Limb (tissue), 2 donors: ENCODE measurements around the gene MIP.
"Not testable (repeated sequence)": the region's sequence is repeated elsewhere in the genome, so short reads cannot be mapped to it uniquely, and the experiment has no call there.

ENCODE experiments used
- DNase-seq, 2 donors: peaks; one replicate each; pipeline ENCODE4 v3.0.0-alpha.2; 2016; ENCODE audit errors: extremely low spot score in 2 of 2

The MIP gene

DNA sequence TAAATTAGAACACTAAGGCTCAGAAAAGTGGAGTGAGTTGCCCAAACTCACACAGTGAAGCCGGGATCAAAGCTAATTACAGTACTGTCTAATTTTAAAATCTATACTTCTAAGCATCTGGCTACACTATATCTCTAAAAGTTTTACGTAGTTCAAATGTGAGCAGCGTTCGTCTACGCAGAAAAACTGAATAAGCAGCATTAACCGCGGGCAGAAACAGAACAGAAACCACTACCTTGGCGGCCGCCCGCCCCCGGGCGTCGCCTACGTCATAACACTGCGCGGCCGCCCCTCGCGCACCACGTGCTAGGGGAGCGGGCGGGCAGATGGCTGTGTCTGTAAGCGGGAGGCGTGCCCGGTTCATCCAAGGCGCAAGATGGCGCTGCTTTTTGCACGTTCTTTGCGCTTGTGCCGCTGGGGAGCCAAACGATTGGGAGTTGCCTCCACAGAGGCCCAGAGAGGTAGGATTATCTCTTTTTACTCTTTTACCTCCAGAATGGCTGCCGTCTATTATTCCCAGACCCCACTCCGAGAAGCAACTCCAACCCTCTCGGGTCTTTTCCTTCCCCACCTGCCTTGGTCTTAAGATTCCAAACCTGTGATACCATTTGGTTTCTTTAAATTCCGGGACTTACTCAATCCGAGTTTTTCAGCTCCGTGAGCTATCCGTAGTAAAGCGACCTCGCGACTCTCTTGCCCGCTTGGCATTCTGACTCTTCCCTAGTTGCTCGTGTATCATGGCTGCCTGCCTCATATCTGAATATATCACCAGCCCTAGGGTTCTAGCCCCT lies 14.0 kb upstream of the MIP start, which contains the start of gene SPRYD4:
Gene SPRYD4 (plus strand): TSS at position 363 of the 791 bp plus-strand sequence. CDS start 14 bp downstream, at position 377.
- peak; percentile 95 to 98 for DNase-seq

DNA sequence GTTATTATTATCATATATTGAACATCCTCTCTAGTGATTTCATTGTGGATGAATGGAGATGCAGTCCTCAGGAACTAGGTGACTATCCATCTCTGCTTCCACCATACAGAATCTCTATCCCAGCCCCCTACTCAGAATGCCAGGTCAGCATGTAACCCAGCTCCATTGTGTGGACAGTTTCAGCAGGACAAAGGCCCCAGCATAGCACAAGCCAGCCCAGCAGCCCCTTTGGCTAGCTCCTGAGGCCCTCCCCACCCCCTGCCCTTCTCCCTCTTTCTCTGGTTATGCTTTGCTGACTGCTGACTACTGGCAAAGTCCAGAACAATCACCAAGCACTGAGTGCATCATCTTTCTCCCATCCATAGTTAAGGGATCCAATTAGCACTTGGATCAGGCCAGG lies 8.1 kb upstream of the MIP start:
- DNase-seq = no peak

DNA sequence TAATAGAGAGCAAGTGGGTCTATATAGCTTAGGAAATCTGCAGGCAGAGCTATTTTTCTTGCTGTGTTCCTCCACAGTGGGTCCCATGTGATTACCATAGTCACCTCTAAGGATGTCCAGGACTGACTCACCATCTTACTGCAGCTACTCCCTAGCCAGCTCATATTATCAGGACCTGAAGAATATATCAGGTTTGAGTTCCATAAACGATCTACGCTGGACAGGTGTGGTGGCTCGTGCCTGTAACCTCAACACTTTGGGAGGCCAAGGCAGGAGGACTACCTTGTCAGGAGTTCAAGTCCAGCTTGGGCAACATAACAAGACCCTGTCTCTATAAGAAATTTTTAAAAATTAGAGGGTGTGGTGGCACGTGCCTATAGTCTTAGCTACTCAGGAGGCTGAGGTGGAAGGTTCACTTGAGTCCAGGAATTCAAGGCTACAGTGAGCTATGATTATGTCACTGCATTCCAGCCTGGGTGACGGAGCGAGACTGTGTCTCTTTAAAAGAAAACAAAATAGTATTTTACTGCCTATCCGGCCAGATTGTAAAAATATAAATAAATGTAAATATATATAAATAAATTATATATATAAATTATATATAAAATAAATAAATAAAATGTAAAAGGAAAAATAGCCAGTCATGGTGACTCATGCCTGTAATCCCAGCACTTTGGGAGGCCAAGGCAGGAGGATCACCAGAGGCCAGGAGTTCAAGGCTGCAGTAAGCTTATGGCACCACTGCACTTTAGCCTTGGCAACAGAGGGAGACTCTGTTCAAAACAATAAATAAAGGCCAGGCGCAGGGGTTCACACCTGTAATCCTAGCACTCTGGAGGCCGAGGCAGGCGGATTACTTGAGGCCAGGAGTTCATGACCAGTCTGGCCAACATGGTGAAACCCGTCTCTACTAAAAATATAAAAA lies 7.0 kb upstream of the MIP start:
- DNase-seq = no peak

DNA sequence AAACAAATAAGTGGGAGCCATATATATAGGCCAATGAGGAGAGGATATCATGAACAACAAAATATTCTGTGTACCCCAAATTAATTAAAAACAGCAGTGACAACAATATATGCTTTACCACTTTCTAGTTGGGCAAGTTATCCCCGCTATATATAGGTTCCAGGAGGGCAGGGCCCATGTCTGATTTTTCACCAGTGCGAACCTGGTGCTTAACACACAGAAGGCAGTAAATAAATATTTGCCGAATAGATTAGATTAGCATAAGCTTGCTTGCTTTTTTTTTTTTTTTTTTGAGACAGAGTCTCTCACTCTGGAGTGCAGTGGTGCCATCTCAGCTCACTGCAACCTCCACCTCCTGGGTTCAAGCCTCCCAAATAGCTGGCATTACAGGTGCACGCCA lies 3.4 kb upstream of the MIP start:
- DNase-seq = no peak

DNA sequence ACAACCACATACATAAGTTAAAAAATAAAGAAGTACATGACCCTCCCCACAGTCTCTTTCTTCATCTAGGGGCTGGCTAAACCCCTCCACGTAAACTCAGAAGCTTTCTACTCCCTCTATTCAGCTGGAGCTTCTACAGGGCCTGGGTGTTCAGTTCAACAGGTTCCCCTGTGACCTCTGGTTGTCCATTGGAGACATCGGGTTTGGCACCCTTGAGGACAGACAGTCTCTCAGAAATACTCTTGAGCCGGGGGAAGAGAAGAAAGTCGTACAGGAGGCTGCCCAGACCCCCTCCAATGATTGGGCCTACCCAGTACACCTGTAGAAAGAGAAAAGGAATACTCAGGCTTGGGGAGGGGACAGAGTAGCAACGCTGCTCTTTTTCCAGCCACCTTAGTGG lies 3.3 kb downstream of the MIP start:
- no peak for DNase-seq

DNA sequence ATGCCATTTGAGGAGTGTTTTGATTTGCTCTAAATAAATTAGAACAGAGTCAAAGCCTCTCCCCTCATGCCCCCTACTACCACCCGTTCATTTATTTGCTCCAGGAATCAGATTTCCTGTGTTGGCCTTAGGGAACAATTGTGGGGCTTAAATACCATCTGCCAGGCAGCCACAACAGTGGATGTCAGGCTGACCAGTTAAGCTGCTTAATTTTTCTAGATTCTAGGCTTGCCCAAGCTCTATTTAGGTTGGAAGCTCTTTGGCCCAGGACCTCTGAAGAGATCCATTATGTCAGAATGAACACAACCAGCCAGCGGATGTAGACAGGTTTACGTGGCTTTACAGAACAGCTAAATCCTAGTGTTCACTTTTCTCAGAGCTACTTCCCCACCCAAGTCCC lies 4.2 kb downstream of the MIP start:
- no peak for DNase-seq

DNA sequence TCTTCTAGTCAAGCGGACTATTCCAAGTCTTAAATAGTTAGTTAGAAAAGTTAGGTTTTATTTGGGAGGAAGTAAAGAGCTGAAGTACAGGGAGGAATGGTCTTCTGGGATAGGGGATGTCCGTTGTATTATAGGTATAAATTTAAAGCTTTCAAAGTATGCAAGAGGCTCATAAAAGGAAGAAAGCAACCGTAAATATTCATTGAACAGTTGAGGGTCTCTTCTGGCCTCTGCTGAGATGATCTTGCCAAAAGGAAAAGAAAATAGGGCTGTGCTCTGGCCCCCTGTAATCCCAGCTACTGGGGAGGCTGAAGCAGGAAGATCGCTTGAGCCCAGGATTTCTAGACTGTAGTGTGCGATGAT lies 4.9 kb downstream of the MIP start:
- no peak for DNase-seq

DNA sequence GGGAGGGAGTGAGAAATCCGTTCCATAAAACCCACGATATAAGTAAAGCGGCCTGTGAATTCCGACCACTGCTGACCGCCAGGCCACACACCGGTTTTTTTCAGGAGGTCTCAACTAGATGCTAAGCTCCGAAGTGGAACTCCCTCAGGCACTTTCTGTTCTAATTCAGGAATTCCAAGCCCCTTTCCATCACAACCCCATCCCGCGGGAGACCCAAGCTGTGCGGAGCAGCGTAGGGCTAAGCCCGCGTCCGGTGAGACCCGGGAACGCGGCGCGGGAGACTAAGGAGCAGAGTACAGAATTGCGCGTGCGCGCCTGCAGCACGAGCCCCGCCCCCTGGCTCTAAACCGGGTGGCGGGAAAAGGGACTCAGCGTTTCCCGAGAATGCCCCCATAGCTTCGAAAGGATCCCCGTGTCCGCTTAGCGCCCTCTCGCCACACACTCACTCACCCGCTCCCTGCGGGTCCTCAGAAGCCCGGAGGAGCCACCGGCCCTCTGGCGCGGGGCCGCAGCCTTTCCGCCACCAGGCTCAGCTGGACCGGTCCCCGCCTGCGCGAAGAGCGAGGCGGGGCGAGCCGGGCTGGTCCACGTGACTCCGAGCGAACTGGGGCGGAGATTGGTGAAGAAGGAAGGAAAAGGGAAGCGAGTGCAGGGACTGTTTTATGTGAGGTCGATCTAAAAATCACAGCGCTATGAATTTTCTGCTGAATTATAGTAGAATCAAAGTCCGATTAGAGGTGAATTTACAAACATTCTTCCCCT lies 5.4 kb downstream of the MIP start, which contains the start of gene TIMELESS:
Gene TIMELESS (minus strand): TSS at position 567 of the 762 bp plus-strand sequence. CDS start 15,256 bp downstream, outside the sequence.
- DNase-seq = peak; percentile 93

DNA sequence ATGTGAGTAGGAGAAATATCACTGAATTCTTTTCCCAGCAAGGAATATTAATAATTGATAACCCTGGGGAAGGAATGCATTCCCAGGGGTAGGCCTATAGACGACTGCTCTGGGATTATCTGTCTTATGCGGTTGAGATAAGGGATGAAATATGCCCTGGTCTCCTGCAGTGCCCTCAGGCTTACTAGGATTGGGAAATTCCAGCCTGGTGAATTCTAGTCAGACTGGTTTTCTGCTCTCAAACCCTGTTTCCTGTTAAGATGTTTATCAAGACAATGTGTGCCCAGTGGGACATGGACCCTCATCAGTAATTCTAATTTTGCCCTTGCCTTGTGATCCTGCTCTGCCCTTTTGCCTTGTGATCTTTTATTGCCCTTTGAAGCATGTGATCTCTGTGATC lies 11.2 kb downstream of the MIP start:
- not testable (repeated sequence) for DNase-seq

DNA sequence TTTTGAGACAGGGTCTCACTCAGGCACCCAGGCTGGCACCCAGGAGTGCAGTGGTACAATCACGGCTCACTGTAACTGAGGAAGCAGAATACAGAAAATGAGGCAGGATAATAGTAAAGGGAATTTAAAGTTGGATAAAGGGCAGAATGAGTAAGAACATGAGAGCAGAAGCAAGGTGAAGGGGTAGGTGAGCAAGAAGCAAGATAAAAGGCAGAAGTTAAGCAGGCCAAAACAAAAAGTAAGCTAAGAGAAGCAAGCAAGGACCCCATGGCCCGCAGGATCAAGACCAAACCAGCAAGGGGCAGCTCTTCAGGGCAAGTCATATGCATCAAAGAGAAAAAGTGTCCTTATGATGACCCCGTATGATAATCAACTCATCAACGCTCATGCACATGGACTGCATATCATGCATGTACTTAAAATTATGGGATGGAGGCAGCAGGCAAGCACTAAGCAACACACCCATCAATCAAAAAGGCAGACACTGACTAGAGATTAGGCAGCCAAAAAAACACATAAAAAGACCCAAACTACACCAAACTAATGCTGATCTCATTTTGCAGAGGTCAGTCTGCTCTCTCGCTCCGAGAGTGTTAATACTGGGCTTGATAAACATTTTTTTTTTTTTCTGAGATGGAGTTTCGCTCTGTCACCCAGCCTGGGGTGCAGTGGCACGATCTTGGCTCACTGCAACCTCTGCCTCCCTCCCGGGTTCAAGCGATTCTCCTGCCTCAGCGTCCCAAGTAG lies 16.9 kb downstream of the MIP start:
- no peak for DNase-seq

DNA sequence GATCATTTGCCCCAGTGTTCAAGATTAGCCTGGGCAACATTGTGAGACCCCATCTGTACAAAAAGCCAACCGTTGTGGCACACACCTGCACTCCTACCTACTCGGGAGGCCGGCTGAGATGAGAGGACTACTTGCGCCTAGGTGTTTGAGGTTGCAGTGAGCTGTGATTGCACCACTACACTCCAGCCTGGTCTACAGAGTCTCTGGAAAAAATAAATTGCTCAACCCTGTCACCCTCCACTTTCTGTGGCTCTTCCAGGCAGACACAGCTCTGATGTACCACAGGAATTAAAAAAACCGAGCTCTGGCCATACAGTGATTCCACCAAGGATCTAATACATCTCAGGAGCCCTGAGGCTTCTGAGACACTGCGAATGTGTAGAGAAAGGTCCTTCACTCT lies 19.6 kb downstream of the MIP start:
- DNase-seq = no peak

DNA sequence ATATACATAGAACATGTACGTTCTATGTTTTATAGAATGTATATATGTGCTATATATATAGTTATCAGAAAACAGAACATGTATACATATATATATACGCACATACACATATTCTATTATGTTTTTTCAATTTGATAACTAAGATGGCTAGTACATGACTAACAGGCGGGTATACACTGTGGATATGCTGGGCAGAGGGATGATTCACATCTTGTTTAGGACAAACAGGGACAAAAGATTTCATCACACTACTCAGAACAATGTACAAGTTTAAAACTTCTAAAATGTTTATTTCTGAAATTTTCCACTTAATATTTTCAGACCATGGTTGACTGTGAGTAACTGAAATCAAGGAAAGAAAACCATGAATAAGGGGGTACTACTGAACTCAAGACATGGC lies 22.6 kb downstream of the MIP start:
- no peak for DNase-seq

DNA sequence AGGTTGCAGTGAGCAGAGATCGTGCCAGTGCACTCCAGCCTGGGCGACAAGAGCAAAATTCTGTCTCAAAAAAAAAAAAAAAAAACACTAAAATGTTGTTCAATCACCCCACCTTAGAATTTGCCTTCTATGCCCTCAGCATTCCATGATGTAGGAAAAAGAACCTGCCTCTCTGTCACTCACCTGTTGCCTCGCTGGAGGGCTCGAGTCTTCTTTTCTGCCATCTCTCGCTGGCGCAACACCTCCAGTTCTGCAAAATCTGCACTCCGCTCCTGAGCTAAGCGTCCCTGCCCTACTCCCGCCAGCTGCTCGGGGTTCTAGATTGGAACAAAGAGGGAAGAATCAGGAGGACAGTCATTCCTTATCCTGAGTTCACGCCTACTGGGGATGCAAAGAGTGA lies 23.2 kb downstream of the MIP start:
- no peak for DNase-seq

DNA sequence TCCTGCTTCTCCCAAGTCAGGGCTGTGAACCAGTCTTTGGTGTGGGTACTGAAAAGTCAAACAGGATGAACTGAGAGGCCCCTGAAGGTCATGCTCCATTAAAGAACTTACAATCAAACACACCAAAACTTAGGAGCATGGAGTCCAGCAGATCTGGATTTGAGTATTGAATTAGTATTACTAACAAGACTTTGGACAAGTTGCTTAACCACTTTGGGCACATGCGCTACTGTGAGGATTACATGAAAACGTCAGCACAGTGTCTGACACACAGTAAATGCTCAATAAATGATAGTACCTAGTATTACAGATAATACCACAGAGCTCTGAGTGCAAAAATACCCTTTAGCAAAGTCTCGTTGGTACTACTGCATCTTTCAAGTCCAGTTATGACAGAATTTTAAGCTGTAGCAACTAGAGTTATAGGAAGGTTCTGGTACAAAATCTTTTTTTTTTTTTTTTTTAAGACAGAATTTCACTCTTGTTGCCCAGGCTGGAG lies 28.5 kb downstream of the MIP start:
- no peak for DNase-seq

DNA sequence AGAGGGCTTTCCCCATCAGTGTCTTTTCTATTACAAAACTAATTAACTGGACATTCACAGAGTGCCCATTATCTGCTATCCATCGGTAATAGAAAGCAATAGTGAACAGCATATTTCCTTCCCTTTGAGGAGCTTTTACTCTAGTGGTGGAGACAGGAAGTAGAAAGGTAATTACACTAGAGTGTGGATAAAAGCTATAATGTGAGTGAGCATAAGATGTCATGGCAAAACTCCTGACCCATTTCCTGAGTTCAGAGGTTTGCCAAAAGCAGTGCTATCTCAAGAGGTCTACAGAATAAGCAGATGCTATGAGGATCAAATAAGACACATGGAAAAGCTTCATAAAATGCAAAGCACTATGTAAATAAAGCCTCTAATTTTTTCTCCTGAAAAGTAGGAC lies 29.3 kb downstream of the MIP start:
- no peak for DNase-seq

DNA sequence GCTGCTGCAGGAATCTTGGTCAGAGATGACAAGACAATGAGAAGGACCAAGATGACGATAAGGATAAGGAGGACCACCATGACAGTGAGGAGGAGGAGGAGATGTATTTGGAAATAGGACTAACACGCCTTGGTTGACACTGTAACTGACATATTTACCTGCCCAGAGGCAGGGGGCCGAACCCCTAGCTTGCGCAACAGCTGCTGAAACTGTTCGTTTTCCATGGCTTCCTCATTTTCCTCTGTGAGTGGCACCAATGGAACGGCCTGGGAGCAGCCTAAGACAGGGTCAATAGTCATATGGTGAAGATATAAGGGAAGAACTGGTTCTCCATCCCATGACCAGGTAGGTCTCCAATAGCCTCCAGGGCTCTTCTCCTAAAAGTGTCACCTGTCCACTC lies 34.0 kb downstream of the MIP start:
- no peak for DNase-seq

DNA sequence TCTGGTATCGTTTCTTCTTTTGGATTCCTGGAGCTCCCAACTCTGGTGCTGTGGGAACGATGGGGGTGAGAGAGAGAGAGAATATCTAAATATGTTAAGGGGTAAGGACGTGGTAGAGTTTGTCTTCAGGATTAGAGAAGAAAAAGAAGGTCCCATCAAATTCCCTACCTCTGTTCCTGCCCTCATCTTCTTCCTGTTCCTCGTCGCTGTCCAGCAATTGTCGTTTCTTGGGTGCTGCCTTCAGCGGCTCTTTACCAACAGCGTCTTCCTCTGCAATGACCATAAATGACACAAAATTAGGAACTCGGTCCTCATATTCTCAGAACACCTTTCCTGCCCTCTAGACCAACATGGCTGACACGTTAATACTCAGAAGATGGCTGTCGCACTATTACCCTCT lies 36.7 kb downstream of the MIP start:
- no peak for DNase-seq

DNA sequence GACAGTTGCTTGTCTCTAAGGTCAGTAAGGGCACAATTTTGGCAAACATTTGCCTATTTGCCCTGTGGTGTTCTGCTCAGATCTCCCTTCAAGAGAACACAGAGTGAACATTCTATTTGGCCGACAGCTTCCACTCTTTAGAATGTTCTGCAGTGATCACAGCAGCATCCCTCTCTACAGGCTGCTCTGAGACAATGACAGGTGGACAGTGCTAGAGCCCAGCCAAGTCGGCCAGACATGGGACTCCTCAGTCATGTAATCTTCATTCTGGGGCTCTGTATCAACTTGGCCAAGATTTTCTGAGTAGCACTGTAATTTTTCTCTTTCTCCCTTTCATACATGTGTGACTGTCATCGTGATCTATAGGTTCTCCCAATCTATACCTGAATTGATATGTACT lies 40.1 kb downstream of the MIP start:
- DNase-seq = no peak

DNA sequence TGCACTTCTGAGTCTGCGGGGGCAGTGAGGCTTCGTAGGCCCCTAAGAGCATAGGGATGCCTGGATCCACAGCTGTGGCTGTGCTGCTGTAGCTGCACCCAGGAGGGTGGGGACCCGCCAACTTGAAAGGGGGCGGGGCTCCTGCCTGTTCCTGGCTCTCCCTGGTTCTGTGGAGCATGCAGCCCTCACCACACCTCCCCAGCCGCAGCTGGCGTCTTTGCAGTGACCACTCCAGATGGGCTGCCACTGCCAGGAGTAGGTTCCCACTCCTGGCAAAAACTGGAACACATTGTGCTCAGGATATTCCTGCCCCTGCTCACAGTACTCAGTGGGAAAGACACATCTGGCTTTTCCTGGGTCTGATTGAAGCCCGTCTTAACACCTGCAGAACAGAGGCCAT lies 41.1 kb downstream of the MIP start:
- DNase-seq = no peak

DNA sequence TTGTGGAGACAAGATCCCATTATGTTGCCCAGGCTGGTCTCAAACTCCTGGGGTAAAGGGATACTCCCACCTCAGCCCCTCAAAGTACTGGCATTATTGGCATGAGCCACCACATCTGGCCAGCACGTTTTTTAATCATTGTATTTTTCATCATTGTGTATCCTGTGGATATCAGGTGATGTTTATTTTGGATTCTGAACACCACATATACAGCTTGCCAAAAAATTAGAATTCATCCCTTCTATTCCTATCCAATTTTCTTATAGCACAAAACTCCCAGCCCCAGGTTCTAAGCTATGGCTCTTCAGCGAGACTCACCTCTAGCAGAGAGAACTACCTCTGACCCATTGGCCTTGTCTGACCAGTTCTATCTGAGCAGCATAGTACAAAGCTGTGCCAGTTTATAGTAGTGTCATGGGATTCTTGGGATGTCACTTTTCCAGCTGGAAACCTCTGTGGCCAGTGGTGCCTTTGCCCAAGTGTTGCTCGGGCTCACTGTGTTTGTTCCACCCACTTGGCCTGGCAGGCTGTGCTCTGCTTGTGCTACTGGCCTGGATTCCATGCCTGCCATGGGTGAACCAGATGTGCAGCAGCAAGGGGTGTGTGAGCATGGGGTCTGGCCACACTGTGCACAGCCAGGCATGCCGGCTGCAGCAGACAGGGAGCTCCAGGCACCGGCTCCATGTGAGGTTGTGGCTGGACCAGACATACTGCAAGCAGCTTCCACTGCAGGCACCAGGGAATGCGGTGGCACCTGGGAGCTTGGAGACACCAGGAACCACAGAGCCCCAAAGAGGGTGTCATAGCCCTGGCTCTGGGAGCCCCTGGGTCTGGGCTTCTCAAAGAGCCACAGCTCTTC lies 42.4 kb downstream of the MIP start:
- DNase-seq = no peak
